ENCODE data around the gene PRMT3.
"Not testable (repeated sequence)": the region's sequence is repeated elsewhere in the genome, so short reads cannot be mapped to it uniquely, and the experiment has no call there.

The PRMT3 gene

DNA sequence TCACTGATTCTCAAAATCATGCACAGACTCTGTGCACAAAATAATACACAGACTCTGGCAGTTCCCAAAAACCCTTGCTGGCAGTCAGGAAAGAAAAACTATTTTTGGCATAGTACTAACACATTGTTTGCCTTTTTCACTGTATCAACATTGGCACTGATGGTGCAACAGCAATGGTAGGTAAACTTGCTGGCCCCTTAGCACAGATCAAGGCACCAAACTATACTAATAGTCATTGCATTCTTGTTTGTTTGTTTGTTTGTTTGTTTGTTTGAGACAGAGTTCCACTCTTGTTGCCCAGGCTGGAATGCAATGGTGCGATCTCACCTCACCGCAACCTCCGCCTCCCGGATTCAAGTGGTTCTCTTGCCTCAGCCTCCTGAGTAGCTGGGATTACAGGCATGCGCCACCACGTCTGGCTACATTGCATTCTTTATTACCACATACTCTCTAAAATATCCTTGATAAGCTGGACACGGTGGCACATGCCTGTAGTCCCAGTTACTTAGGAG is 130.9 kb downstream of the PRMT3 start:
- no peak for DNase-seq

- DNase-seq: no peak
Observed at GRCh38 chr11:20522536-20522935, 135.0 kb downstream of the PRMT3 start.

DNA sequence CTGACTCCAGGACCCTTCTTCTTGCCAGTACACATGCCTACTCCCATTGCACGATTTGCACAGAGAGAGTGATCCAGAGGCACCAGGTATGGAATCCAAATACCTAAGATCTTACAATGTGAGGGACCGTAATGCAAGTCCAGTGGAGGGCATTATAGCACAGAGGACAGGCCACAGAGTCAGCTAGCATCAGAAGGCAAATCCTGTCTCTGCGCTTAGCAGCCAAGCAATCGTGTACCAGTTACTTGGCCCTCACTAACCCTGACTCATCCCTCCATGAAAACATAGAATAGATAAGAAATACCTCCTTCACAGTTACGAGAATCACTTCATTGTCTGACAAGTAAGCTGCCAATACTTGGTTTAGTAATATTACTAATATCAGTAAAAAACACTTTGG is 142.2 kb downstream of the PRMT3 start:
- DNase-seq: no peak

DNA sequence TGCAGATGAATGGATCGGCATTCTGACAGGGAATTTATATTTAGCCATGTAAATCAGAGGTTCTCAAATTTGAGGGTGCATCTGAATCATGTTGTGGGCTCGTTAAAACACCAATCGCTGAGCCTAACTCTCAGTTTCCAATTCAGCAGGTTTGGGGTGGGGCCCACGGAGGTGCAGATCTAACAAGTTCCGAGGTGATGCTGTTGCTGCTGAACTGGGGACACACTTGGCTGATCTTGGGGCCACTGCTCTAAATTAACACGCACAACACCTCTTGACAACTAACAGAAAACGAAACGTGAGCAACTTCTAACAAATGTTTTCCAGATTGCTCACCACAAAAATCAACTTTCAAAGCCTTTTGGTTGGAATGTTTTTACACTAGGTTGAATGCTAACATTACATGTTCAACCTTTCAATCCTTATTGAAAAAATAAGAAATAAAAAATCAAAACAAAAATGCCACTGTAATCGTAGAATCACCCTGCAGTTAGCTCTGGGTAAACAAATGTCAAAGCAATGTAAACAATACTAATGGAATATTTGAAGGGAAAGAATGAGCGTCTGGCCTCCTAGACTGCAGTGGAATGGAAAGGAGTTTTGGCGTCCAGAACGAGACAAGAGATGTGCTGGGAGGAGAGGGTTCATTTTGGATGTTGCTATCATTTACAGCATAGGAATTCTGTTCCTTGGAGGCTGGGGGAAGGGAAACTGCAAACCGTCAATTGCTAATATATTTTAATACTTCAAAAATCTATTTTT is 143.6 kb downstream of the PRMT3 start:
- DNase-seq: no peak

DNA sequence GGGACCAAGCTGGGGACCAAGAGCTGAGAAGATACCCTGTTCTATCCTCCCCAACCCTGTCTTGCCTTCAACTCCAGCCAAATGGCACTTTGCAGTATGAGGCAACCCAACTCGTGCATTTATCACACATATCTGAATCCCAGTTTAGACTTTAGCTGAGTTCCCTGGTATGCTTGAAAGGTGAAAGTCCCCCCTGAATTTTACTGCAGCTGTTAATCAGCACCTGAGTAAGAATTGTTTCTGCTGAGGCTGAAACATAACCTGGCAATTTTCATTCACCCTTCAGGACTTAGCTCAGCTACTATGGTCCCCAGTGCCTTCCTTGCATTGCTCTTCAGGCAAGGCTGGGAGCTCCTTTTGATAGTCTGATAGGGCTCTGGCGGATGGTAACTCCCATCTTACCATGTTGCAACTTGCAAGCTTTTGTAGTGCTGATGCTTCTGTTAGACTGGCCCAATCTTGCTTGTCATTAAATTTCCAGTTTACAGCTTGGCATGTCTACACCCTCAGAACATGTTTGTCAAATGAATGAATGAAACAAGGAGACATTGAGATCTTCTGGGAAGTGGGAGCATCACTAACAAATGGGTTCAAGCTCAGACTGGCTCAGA is 147.9 kb downstream of the PRMT3 start:
- no peak for DNase-seq

DNA sequence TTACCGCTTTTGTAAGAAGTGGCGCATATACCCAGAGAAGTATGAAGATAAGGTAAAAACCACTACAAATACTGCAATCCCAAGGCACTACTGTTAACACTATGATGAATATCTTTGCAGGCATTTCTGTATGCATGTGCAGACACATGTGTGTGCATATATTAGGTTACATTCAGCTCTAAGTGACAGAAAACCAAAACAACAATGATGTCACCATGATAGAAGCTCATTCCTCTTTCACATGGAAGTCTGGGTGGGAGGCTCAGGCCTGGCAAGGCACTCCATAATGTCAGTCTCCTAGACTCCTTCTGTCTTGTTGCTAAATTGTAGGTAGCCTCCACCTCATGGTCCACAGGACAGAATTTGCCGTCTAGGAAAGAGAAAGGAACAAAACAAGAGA is 148.8 kb downstream of the PRMT3 start:
- no peak for DNase-seq

- no peak for DNase-seq
Observed at GRCh38 chr11:20536784-20537183, 149.3 kb downstream of the PRMT3 start.

DNA sequence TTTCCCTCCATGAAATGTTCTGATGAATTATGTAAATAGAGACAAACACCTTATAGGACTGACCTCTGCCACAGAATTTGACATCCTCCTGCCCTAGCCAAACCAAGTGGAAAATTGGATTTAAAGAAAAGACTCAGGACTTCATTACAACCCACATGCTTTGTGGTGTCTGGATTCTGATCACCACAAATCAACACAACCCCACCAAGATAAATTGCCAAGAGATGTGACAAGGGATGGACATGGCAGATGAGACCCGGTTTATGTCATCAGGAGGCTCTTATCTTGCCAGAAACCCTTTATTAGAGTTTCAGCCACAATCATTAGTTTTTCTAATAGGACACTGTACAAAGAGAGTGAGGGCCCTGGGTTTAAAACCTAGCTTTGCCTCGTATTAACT is 154.0 kb downstream of the PRMT3 start:
- DNase-seq: no peak

- no peak for DNase-seq
Observed at GRCh38 chr11:20544603-20545237, 157.2 kb downstream of the PRMT3 start.

DNA sequence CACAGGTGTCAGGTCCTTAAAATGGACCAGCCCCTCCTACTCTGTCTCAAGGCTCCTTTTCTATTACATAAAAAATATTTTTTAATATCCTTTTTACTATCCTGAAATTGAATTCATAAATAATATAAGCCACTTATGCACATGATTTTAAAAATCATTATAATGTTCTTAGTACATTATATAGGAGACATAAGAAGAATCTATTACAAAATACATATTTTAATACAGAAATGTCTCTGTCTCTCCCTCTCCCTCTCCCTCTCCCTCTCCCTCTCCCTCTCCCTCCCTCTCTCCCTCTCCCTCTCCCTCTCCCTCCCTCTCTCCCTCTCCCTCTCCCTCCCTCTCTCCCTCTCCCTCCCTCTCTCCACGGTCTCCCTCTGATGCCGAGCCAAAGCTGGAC is 159.9 kb downstream of the PRMT3 start:
- no peak for DNase-seq

GRCh38 chr11:20551096-20551495 is 163.6 kb downstream of the PRMT3 start:
- DNase-seq: no peak

DNA sequence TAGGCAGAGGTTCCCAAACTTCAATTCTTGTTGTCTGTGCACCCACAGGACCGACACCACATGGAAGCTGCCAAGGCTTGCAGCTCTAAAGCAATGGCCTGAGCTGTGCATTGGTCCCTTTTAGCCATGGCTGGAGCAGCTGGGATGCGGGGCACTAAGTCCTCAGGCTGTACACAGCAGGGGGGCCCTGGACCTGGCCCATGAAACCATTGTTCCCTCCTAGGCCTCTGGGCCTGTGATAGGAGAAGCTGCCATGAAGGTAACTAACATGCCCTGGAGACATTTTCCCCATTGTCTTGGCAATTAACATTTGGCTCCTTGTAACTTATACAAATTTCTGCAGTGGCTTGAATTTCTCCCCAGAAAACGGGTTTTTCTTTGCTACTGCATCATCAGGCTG is 168.3 kb downstream of the PRMT3 start:
- DNase-seq: no peak

DNA sequence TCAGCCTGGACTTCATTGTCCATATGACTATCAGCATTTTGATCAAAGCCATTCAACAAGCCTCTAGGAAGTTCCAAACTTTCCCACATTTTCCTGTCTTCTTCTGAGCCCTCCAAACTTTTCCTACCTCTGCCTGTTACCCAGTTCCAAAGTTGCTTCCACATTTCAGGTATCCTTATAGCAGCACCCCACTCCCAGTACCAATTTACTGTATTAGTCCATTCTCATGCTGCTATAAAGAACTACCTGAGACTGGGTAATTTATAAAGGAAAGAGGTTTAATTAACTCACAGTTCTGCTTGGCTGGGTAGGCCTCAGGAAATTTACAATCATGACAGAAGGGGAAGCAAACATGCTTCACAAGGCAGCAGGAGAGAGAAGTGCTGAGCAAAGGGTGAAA is 168.9 kb downstream of the PRMT3 start:
- not testable (repeated sequence) for DNase-seq

DNA sequence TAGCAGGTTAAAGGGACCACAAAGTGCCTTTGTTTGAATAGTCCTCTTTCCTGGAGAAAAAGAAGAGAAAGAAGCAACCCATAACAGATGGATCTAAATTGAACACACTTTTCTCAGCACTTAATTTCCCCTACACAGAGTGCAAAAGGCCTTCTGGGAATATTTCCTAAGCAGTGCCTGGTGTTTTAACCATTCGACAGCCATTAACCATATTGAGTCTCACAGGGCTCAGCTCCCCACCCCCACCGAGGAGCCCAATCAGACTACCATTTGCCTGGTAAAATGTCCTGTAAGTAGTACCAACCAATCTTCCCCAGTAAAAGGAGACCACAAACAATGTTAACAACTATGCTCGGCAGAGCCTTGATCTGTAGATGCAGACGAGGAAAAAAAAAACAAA is 171.2 kb downstream of the PRMT3 start:
- no peak for DNase-seq
